Motor neuron (in vitro differentiated cells): Measurements from ENCODE around the gene PLA2G4B. TPM values are rescaled to one million over a fixed set of nuclear protein-coding genes. Genes with fewer than 3 reads are reported as not detected.

ENCODE experiments used
- ATAC-seq, 8 experiments: fragments of 200-7000 bp; cut with Tn5 transposase; replicated peaks in 6 of 8; 2 replicates each; pipeline ENCODE4 v1.8.0; 2021; ENCODE audit warnings: mild to moderate bottlenecking in 8 of 8, moderate library complexity in 8 of 8
- H3K27ac ChIP-seq, 2 donors: fragments of 250-450 bp; sonication (Bioruptor Pico); 2 replicates each; pipeline ENCODE4 v1.9.0; 2021; ENCODE audit warnings: antibody characterized with exemption in 2 of 2, mild to moderate bottlenecking in 2 of 2, moderate library complexity in 1 of 2
- H3K4me1 ChIP-seq, 2 donors: fragments of 250-450 bp; sonication (Bioruptor Pico); replicated peaks in 1 of 2; 2 replicates each; pipeline ENCODE4 v1.6.1; 2021; ENCODE audit warnings: antibody characterized with exemption in 2 of 2, mild to moderate bottlenecking in 2 of 2, moderate library complexity in 1 of 2
- H3K4me3 ChIP-seq, 5 donors: fragments of 250-450 bp; sonication (Bioruptor Pico); 2 replicates each; pipeline ENCODE4 v1.9.0; 2021; ENCODE audit warnings: antibody characterized with exemption in 5 of 5, mild to moderate bottlenecking in 5 of 5, moderate library complexity in 4 of 5
- WGBS, 10 experiments: fragments of 450-650 bp; shearing (Covaris generic); methylation state at CpG; one replicate each; pipeline ENCODE4 v1.0.0; 2022; 5-methylcytosine and 5-hydroxymethylcytosine counted together
- in situ Hi-C, 9 experiments: fragments of 400-800 bp; cut with MboI; loops; one replicate each; pipeline ENCODE4 v1.15.0; 2021; ENCODE audit warnings: low sequenced_read_pairs in 9 of 9, low pct_unique_long_range_greater_than_20kb in 2 of 9; ENCODE audit not compliant: unreplicated experiment in 9 of 9
- total RNA-seq, 8 experiments: library from RNA; unstranded; fragments of 300-600 nt; gene quantifications; 2 replicates each; pipeline versions ENCODE4 v1.2.3 to v1.2.4, GENCODE V29; 2022

The PLA2G4B gene
- total RNA-seq, 8 experiments from 2014 or later, result 1.1 to 7.7 (median 3.6) TPM

DNA sequence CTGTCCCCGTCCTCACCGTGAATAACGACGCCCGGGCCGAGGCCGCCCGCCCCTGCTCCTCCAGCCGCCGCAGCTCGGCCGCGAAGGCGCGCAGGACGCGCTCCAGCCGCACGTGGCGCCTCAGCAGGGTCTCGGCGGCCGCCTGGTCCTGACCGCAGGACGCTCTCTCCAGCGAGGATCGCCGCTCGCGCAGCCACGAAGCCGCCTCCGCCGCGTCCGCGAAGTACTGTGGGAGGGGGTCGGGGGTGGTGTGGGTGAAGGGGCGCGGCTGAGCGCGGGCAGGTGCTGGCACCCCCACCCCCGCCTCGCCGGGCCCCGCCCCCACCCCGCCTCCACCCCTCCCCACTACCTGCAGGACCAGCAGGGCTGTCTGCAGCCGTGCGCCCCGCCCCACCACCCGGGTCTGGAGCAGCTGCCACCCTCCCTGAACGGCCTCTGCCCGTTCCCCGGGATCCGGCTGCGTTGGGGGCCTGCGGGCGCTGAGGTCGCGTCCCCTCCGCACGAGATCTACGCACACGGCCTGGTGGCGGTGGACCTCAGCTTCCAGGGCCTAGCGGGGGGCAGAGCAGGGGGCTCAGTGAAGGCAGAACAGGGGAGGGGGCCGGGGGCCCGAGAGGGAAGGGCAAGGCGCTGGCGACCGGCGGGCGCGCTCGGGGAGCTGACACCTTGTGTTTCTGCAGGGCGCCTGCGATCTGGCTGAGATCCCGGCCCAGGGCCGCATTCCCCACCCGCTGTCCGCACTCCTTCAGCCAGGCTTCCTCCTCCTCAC, 43.5 kb downstream of the PLA2G4B start:
- Histone ChIP-seq H3K27ac (no peak overlapping the region), H3K4me1 (no peaks in the 10 kb centered on the region), H3K4me3 (no peak overlapping the region)
- in situ Hi-C loops, result no loop called here
- WGBS, 10 experiments, result 20% methylated on average over 2 of the region's 81 CpGs; no CpG with 5 or more reads in 9 of the 10 experiments
- ATAC-seq, result peak in 5 of 8 experiments; percentile 39 to 71 (median 59)

- no peak for ATAC-seq
- in situ Hi-C loops, result no loop called here
- Histone ChIP-seq H3K4me1 (no peaks in the 10 kb centered on the region), H3K4me3 (no peak overlapping the region), H3K27ac (no peak overlapping the region)
- 60 to 100% (median 92%) methylated on average over 1 to 4 of the region's 14 CpGs; no CpG with 5 or more reads in 4 of the 10 experiments for whole genome bisulfite sequencing, 10 experiments
Observed at GRCh38 chr15:41882689-41883483, 44.2 kb downstream of the PLA2G4B start.

- 40 to 100% (median 92%) methylated on average over 1 to 2 of the region's 2 CpGs; no CpG with 5 or more reads in 3 of the 10 experiments for WGBS, 10 experiments
- no peak for ATAC-seq
- Histone ChIP-seq H3K4me3 (no peak overlapping the region), H3K27ac (no peak overlapping the region), H3K4me1 (no peaks in the 10 kb centered on the region)
- in situ Hi-C loops, result no loop called here
Observed at GRCh38 chr15:41883484-41883825, 44.8 kb downstream of the PLA2G4B start.

- no peak overlapping the region for H3K4me3 ChIP-seq
- no peaks in the 10 kb centered on the region for H3K4me1 ChIP-seq
- no peak for ATAC-seq
- H3K27ac ChIP-seq, result no peak overlapping the region
- 20 to 100% (median 78%) methylated on average over 1 to 5 of the region's 7 CpGs for WGBS, 10 experiments
- in situ Hi-C loops, result no loop called here
Observed at GRCh38 chr15:41884458-41884857, 45.8 kb downstream of the PLA2G4B start.

DNA sequence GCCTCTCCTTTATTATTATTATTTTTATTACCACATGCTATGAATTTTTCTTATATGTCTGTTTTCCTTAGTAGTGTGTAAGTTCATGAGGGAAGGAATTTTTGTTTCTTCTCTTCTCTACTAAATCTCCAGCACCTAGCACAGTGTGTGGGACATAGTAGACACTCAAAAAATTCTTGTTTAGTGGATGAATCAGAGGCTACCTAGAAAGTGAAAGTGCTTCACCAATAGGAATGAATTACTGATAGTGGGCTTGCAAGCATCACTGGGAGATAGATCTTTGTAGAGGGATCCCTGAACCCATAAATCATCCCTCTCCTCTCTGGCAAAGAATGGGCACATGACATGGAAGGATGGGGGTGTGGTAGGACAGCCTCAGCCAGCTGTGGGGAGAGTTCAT, 46.7 kb downstream of the PLA2G4B start:
- ATAC-seq, result no peak
- no peak overlapping the region for H3K27ac ChIP-seq
- no peaks in the 10 kb centered on the region for H3K4me1 ChIP-seq
- H3K4me3 ChIP-seq, result no peak overlapping the region
- in situ Hi-C loops, result no loop called here

GRCh38 chr15:41885841-41886240, 47.2 kb downstream of the PLA2G4B start:
- ATAC-seq, result no peak
- H3K4me1 ChIP-seq, result peaks cover 2% of the 10 kb centered on the region in 2 donors
- no peak overlapping the region for H3K27ac ChIP-seq
- in situ Hi-C loops, result no loop called here
- H3K4me3 ChIP-seq, result no peak overlapping the region
- 76 to 100% (median 87%) methylated on average over 2 to 3 of the region's 14 CpGs; no CpG with 5 or more reads in 7 of the 10 experiments for WGBS, 10 experiments

DNA sequence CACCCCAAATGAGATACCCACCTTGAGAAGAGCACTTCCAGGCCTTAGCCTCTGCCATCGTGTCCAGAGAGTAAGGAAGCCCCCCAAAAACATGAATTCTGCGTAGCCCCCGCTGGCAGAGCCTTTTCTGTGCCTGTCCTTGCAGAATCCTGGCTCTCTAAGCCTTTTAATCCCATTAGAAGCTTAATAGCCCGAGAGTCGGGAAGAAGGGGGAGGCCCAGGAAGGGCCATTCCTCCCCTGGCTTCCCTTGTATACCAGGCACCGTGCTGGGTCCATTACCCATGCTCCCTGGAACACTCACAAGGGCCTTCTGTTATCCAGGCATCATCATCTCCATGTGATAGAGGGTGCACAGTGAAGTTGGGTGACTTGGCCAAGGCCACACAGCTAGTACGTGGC, 48.1 kb downstream of the PLA2G4B start:
- no peak for ATAC-seq
- no peak overlapping the region for H3K27ac ChIP-seq
- 57 to 92% (median 67%) methylated on average over 2 to 5 of the region's 7 CpGs; no CpG with 5 or more reads in 5 of the 10 experiments for WGBS, 10 experiments
- no peak overlapping the region for H3K4me3 ChIP-seq
- H3K4me1 ChIP-seq, result peaks cover 11% of the 10 kb centered on the region in 2 donors
- in situ Hi-C loops, result no loop called here

DNA sequence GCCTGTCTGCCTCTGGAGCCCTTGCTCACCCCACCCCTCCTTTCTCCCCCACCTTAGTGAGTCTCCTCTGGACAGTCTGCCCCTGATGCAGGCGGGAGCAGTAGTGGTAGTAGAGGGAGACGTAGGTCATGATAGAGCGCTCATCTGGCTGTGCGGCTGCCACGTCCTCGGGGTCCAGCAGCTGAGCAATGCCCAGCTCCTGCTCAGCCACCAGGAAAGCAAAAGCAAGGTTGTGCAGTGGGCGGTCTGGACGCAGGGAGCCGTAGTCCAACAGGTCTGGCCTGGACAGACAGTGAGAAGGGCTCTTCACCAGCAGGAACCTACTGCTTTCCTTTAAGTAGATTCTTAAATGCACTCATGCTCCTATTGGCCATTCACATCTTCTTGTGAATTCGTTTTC, 48.5 kb downstream of the PLA2G4B start:
- no peak for ATAC-seq
- 50 to 92% (median 88%) methylated on average over 1 to 6 of the region's 10 CpGs; no CpG with 5 or more reads in 5 of the 10 experiments for WGBS, 10 experiments
- Histone ChIP-seq H3K4me1 (peaks cover 11 to 12% of the 10 kb centered on the region in 2 donors), H3K4me3 (no peak overlapping the region), H3K27ac (no peak overlapping the region)
- in situ Hi-C loops, result no loop called here

GRCh38 chr15:41887893-41888292, 49.2 kb downstream of the PLA2G4B start:
- Histone ChIP-seq H3K4me3 (no peak overlapping the region), H3K27ac (no peak overlapping the region), H3K4me1 (peaks cover 11 to 14% of the 10 kb centered on the region in 2 donors)
- 46 to 100% (median 80%) methylated on average over 1 to 3 of the region's 9 CpGs; no CpG with 5 or more reads in 6 of the 10 experiments for WGBS, 10 experiments
- in situ Hi-C loops, result no loop called here
- ATAC-seq, result peak in 2 of 8 experiments; percentile 19 to 47

DNA sequence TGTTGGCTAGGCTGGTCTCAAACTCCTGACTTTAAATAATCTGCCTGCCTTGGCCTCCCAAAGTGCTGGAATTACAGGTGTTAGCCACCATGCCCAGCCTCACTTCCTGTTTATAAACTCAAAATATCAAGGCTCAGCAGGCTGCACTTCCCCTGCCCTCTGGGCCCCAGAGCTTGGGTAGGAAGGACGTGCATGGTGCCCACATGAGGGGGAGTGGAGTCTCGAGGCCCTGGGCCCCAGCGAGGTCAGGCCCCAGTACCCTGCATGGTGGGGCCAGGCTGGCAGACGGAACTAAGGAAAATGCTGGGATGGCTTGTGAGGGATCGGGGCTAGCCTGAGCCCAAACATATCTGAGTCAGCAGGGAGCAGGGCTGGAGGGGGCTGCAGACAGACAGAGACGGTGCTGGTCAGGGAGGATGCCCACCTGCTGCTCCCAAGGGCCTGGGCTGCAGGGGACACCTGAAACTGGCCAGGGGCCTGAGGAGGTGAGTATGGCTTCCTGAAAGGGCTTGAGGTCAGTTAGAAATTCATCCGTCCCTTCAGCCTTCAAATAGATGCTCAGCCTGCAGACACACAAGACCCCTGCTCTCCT, 50.1 kb downstream of the PLA2G4B start:
- H3K4me1 ChIP-seq, result peaks cover 11 to 16% of the 10 kb centered on the region in 2 donors
- no peak for ATAC-seq
- H3K27ac ChIP-seq, result no peak overlapping the region
- in situ Hi-C loops, result no loop called here
- 17 to 80% (median 70%) methylated on average over 1 to 4 of the region's 7 CpGs; no CpG with 5 or more reads in 5 of the 10 experiments for WGBS, 10 experiments
- H3K4me3 ChIP-seq, result no peak overlapping the region

DNA sequence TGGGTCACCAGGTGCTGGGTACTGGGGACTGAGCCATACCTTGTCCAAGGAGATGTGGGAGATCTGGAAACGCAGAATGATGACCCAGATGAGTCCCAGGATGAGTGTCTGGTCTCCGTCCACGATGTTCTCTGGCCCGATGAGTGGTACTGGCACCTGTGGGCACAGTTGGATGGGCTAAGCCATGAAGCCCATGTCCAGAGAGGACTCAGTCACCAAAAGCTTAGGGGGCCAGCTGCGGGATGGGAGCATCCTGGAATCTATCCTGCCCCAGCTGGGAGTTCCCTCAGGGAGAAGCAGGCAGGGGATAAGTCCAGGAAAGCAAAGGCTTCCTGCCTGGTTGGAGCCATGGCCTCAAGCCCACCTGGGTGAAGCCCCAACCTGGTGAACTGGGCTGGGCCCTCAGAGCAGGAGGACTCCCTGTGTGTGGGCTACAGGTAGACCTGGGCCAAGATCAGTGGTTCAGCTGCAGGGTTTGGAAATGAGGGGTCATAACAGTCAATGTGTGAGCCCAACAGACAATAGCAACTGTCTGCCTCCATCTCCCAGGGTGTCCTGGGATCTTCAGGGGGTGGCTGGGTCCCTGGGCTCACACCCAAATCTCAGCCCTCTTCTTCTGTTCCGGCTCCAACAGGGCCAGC, 51.5 kb downstream of the PLA2G4B start:
- in situ Hi-C loops, result no loop called here
- H3K4me3 ChIP-seq, result no peak overlapping the region
- WGBS, 10 experiments, result 86 to 100% (median 97%) methylated on average over 1 to 4 of the region's 6 CpGs; no CpG with 5 or more reads in 6 of the 10 experiments
- no peak overlapping the region for H3K27ac ChIP-seq
- peaks cover 11 to 16% of the 10 kb centered on the region in 2 donors for H3K4me1 ChIP-seq
- no peak for ATAC-seq

DNA sequence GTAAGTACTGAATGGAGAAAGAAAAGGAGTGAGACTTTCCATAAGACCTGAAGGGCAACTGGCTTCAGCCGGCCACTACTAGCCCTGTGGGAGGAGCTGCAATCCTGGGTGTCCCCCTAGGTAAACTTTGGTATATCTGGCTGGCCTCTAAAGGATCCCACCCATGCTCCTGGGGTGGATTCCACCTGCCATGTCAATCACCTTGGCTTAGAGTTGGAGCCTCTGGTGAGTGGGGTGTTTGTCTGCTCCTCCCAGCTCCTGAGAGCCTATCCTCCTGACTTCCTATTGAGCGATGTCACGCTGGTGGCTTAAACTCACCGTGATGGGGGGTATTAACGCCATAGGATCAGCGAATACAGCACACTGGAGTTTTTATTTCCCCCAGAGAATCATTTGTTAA, 52.6 kb downstream of the PLA2G4B start:
- H3K4me1 ChIP-seq, result peaks cover 11 to 16% of the 10 kb centered on the region in 2 donors
- whole genome bisulfite sequencing, 10 experiments, result 25 to 100% (median 78%) methylated on average over 1 to 4 of the region's 6 CpGs; no CpG with 5 or more reads in 6 of the 10 experiments
- peak in 4 of 8 experiments; percentile 5 to 37 (median 16) for ATAC-seq
- H3K4me3 ChIP-seq, result no peak overlapping the region
- in situ Hi-C loops, result no loop called here
- H3K27ac ChIP-seq, result no peak overlapping the region

- H3K4me1 ChIP-seq, result peaks cover 11 to 16% of the 10 kb centered on the region in 2 donors
- no peak overlapping the region for H3K27ac ChIP-seq
- H3K4me3 ChIP-seq, result no peak overlapping the region
- in situ Hi-C loops, result no loop called here
- WGBS, 10 experiments, result 60 to 75% methylated on average over 1 of the region's 3 CpGs; no CpG with 5 or more reads in 8 of the 10 experiments
- no peak for ATAC-seq
Observed at GRCh38 chr15:41891946-41892345, 53.3 kb downstream of the PLA2G4B start.
